ENCODE results near the gene TAX1BP1.
"Not testable (repeated sequence)": the region's sequence is repeated elsewhere in the genome, so short reads cannot be mapped to it uniquely, and the experiment has no call there.

Gene TAX1BP1

DNA sequence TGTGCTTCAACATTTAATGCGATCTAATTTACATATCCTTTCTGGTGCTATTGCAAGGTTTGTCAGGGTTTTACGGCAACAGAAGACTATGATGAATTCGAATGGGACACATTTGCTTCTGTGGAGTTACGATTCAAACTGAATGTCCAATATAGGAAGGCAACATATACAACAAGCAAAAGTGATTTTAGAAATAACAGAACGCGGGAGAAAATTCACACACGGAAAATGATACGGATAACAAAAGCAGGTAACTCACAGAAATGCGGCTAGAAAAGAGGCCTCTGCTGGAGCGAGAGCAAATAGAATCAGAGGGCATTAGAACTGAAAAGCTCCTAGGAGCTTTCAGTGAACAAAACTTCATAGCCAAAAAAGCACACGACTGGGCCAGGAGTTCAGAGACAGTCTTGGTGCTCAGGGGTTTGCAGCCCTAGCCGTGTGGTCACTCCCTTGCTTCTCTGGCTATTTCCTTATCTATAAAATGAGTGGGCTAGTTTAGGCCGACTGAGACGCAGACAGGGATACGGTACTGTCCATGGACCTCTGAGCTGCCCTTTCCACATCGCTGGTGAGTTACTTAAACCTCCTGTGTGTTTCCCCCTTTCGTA lies 557 bp upstream of the TAX1BP1 start:
- DNase-seq: no peak

DNA sequence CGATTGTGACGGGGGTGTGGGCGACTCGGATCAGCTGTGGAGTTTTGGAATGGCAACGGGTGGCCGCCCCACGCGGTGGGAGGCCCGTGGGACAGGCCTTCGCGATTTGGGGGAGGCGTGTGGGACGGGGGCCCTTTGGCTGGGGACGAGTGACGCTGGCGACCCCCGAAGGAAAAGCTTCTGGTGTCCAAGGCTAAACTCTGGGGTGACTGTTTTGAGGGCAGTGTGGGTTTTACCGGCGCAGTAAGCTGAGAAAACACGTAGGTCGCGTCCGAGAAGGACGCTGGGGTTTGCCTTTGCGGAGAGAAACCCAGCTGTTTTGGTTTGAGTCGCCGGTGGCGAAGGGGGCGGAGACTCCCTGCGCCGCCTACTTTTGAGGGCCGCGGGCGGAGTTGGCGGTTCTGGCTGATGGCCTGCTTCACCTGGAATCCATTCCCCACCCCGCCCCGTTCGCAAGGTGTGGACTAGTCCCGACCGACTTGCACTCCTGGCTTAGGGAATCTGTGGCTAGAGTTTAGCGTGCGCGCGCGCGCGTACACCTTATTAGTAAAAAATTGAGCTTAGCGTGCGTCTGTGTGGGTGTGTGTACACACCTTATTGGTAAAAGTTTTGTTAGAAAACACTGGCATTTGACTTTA lies 606 bp downstream of the TAX1BP1 start:
- DNase-seq: peak; percentile 88

DNA sequence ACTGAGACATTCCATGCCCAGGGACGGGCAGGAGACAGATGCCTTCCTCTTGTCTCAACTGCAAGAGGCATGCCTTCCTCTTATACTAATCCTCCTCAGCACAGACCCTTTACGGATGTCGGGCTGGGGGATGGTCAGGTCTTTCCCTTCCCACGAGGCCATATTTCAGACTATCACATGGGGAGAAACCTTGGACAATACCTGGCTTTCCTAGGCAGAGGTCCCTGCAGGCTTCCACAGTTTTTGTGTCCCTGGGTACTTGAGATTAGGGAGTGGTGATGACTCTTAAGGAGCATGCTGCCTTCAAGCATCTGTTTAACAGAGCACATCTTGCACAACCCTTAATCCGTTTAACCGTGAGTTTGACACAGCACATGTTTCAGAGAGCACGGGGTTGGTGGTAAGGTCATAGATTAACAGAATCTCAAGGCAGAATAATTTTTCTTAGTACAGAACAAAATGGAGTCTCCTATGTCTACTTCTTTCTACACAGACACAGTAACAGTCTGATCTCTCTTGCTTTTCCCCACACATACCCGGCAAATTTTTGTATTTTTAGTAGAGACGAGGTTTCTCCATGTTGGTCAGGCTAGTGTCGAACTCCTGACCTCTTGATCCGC lies 2.2 kb downstream of the TAX1BP1 start:
- not testable (repeated sequence) for DNase-seq

DNA sequence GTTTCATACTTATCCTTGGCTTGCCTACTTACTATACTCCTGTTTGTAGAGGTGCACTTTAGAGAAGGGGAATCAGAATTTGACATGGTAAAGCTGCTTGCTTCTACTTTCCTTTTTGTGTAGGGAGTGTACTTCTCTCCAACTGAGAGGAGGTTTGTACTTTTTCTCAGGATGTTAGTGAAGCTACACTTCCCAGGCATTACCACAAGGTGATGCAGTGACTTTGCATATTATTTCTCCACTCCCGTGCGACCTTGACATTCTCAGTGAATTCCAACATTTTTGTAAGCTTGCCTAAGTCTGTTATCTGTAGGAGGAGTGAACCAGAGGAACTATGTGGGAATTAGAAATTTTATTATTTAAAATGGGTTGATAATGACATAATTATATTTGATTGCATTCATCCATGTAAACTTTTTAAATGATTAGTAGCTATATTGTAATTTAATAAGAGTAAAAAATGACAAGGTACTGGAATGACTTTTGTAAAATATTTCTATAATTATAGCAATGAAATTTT lies 5.2 kb downstream of the TAX1BP1 start:
- no peak for DNase-seq

DNA sequence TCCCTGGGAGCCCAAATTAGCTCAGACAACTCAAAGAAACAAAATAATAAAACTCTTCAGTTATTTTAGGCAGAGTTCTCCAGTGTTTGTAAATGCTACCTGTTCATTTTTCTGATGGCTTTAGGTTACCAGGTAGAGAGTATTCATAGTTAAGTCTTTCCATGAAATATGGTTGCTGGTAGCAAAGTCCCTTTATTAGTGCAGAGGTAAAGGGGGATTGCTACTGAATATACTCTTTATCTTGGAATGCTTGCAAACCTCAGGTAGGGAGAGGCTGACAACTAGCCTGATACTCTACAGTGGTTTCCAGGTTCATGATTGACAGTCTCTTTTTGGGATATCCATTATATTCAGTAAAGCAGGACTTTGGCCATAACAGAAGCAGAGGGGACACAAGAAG lies 6.5 kb downstream of the TAX1BP1 start:
- no peak for DNase-seq

DNA sequence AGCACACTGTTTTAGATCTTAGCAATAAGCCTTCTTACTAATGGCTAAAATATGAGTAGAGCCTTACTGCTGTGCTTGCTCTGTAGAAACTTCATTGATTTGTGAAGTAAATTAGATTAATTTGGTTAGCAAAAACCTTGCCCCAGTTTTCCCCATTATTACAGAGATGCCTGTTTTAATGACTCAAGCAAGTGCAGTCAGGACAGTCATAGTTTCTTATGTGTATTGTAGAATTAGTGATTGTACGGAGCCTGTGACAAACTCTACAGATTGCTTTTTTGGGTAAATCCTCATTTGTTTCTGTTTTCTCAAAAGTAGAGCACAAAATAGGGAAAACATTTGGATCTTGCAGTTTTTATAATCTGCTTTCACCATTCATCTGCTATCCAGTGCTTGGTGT lies 7.0 kb downstream of the TAX1BP1 start:
- no peak for DNase-seq

DNA sequence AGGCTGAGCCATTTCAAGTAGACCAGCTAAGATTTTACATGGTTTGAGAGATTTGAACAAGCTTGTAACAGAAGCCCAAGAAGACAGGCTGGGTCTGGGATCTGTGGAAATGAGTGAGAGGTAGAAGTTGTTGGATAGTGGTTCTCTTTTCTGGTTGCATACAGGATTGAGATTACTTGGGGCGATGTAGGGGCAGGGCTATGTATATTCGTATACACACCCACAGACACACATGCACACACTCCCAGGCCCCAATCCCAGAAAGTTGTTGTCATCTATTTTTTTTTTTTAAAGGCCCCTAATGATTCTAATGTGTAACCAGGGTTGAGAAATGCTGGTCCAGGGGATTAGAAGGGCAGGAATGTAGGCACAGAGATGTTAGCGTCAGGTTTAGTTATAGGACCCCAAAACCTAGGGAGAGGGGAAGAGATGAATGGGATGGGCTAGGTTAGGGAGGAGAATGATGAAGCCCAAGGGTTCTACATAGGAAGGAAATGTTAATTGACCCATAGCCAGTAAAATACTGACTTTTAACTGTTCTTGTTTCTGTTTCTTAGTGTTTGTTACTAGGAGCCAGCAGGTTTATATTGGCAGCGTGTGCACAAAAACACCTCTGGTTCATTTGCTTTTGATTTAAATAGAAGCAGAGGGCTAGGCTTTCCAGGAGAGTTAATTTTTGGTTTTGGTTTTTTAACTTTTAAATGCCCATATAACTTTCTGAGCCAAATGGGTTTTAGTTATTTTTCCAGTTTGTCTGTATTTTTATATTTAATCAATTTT lies 7.8 kb downstream of the TAX1BP1 start:
- DNase-seq: no peak

DNA sequence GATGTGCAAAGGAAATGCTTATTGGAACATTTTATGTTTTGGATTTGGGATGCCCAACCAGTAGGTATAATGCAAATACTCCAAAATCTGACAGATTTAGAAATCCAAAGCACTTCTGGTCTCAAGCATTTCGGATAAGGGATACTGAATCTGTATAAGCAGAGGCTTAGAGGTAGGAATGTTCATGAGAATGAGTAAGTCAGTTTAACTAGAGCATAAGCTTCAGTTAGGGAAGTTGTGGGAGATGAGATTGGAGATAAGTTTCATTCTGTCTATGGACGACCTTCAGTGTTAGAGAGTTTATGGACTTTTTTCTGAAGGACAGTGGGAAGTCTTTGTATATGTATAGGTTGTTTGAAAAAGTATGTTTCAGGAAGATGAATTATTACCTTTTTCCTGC lies 10.4 kb downstream of the TAX1BP1 start:
- no peak for DNase-seq

DNA sequence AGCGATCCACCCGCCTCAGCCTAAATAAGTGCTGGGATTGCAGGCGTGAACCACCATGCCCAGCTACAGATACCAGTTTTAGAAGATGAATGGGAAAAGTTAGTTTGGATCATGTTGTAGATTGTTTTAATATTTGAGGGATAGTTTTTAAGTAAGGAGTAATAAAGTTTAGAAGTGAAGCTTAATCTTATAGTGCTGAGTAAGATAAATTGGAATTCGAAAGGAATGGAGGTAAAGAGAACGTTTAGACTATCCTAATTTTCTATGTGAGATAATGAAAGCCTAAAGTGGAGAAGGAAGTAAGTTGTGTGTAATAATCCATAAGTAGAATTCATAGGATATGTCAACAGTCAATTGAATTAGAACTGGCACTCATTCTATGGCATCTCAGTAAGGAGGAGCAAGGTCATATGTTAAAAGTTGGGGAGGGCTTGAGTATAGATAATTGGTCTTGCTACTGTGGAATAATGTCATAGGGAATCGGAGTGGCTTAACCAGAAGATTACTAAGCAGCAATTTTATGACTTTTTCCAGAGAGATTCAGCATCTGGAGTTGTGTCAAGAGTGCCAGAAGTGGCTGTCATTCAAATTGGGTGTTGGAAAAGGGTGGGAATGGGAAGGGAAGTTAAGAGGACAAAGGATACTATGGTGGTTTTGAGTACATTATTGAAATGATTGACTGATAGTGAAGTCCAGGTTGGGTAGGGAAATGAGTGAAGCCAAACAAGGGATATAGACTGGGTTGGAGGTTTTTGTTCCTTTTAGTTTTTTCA lies 12.1 kb downstream of the TAX1BP1 start:
- DNase-seq: no peak

DNA sequence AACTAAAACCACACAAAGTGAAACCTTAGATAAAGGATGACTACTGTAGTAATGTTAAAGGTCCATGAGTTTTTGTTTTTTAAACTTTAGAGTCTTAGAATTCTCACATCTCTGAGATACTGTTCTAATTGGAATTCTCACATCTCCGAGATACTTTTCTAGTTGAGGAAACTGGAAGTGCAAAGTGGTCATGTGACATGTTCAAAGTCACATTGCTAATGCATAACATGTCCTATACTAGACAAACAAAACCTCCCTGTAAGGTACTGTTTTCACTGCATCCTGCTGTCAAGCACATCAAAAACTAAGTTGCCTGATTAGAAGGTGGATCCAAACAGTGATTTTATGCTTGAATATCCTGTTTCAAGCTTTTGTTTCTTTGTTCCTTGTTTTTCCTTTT lies 13.9 kb downstream of the TAX1BP1 start:
- no peak for DNase-seq

DNA sequence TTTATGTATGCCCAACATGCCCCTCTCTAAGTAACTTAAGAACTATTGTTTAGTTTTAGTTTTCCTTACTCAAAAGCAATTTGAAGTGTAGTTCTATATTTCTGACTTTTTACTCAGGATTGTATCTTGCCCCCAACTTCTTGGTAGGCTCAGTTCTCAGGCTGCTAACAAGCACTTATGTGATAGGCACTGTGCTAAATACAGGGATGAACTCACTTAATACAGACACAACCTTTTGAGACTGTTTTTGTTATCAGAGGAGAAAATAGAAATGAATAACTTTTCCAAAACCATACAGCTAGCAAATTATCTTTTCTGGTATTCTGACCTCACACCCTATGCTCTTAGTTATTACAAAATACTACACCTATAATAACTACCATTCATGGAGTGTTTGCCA lies 16.3 kb downstream of the TAX1BP1 start:
- DNase-seq: no peak

DNA sequence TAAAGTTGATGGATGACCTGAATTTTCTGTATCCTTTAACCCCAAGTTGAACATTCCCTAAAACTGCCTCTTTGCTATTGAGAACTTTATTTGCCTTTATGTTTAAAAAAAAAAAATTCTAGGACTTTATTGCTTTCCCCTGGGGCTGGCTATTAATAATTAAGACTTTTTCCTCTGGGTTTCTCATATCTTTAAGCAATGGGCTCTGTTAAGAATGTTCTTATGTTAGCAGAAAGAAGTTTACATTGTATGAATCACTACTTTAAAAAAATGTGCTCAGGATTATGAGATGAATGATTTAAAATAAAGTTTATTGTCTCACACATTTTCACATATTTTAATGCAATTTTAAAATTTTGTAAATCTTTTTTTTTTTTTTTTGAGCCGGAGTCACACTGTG lies 19.5 kb downstream of the TAX1BP1 start:
- DNase-seq: no peak

DNA sequence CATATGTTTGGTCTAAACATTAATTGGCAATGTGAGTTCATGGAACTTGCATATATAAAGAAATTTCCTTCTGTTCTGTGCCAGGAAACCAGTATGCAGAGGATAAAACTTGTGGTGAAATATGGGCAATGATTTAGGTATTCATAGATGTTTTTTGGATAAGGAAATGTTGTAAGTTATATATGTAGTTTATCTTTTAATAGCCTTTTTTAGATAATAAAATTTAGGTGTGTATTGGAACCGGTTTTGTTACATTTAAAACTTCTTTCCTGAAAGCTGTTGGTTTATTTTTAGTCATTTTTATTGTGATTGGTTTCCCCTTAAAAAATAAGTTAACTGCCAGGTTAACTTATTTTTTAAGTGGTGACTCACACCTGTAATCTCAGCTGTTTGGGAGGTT lies 22.1 kb downstream of the TAX1BP1 start:
- DNase-seq: no peak

DNA sequence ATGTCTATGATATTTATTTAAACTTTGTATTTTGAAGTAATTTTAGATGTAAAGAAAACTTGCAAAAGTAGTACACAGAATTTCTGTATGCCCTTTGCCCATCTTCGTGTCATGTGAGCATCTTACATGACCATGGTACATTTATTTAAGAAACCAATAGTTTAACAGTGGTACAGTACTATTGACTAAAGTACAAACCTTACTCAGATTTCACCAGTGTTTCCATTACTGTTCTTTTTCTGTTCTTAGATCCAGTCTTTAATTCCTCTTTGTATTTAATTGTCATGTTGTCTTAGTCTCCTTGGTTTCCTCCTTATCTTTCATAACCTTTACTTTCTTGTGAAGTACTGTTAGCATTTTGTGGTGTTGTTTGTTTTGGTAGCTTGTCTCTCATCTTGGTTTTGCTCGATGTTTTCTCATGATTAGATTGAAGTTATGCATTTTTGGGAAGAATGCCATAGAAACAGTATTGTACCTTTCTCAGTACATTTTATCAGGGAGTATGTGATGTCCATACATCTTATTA lies 24.1 kb downstream of the TAX1BP1 start:
- DNase-seq: no peak

DNA sequence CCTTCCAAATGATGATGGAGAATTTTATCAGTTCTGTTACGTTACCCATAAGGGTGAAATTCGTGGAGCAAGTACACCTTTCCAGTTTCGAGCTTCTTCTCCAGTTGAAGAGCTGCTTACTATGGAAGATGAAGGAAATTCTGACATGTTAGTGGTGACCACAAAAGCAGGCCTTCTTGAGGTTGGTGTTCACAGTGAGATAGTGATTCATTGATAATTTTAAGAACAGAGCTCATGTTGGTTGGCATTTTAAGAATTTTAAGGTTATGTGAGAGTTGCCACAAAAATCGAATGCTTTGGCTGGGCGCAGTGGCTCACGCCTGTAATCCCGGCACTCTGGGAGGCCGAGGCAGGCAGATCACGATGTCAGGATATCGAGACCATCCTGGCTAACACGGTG lies 25.9 kb downstream of the TAX1BP1 start:
- DNase-seq: no peak

DNA sequence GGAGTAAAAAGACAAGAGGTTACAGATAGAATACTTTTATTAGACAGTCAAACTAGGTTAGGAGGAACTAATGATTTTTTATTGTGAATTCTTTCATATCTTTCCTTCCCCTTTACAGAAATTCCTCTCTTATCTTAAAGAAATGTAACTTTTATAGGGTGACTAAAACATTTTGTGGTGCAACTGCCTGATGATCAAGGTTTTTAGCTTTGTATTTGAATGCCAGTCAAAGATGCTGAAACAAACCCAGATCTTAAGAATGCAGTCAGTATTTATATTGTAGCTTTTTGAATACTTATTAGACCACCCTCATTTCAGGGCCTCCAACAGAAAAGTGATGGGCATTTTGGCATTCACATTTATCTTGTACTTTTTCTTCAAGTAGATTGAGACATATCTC lies 27.4 kb downstream of the TAX1BP1 start:
- no peak for DNase-seq

DNA sequence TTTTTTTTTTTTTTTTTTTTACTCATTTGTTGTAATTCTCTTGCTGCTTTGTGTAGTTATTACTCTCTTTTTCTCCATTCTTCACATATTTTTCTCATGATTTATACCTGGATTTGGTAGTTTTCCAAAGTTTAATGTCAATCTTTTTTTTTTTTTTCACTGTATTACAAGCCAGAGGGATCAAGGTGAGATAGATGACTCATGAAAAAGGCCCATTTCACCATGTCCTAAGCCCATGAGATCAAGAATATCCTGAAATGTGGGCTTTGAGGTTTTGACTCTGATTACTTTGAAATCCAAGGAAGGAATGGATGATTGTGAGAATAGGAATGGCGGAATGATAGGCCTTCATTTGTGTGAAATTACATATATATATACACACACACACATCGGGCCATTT lies 31.1 kb downstream of the TAX1BP1 start:
- no peak for DNase-seq

DNA sequence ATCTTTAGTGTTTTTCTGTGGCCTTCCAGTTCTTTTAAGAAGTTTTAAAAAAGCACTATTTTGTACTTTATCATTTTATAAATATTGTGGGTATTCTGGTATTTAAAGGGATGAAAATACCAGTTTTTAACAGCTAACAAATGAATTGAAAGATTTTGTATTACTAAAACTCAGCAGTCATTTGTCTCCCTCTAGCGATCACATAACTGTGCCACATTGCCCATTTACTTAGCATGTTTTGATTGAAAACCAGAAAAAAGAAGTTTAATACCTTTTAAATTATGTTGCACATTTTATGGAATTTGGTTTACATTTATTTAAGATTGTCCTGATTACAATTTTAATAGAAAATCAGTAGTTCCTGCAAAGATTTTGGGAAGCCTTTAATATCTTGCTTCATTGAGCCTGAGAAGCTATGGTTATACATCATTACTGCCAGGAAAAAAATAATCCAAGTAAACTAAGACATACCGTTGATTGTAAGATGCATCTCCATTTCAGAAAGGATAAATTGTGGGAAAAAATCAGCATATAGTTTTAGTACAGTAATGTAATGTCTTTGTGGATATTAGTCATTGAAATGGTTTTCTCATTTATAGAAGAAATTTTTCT lies 34.9 kb downstream of the TAX1BP1 start:
- DNase-seq: no peak

DNA sequence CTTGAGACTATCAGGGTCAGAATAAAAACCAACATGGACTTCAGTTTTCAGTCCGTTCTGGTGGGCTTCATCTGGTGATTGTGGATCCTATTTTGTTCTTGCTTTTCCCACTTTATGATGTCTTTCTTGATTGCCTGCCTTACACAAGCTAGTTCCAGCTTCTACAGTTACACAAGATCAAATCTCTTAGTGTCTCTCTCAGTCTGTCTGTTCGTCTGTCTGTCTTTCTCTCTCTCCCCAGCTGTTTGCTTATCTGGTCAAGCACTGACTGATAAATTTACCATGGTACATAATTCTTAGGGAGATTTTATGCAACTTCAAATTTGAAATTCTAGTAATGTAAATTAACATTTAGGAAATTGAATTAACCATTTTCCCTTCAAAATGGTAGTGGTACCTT lies 35.8 kb downstream of the TAX1BP1 start:
- DNase-seq: no peak

DNA sequence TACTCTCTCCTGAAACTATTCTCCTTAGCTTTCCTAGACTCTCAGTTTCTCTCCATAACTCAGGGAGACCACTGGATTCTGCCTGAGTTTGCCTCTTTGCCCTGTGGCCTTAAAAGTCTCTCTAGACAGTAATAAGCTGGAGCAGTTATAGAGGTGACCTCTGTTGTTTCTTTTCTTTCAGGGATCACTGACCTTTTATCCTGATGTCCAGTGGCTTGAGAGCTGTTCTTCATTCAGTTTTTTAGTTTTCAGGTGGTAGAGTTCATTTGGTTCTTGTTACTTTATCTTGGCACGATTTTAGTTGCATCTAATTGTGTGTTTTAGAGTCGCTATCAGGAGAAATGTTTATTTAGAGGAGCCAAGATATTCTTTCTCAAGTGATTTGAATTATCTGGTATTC lies 37.7 kb downstream of the TAX1BP1 start:
- DNase-seq: no peak

DNA sequence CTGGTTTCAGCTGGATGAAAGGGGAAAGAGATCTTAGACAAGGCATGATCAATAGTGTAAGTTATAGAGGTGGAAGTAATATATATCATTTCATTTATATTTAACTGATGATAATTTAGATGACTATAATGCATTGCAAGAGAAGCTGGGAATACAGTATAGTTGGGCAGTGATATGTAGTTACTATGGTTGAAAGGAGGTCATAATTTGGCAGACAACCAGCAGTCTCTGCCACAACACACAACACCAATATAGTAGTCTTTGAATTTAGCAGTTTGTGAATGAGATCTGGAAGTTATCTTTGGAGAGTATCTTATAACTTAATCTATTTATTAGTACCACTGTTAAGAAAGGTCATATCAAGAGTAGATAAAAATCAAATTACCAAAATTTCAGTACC lies 39.9 kb downstream of the TAX1BP1 start:
- DNase-seq: no peak

DNA sequence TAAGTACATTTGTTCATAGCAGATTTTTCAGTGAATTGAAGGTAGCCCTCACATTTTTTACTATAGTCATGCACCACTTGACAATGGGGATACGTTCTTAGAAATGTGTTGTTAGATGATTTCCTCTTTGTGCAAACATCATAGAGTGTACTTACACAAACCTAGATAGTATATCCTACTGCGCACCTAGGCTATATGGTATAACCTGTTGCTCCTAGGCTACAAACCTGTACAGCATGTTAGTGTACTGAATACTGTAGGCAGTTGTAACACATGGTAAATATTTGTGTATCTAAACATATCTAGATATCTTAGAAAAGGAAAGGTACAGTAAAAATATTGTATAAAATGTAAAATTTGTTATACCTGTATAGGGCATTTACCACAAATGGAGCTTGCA lies 41.2 kb downstream of the TAX1BP1 start:
- no peak for DNase-seq

Data from activated CD4-positive, CD25-positive, alpha-beta regulatory T cell treated with anti-CD3 and anti-CD28 coated beads, Interleukin-2, amount 50 U/mL, for 72 hours (primary cell).